HFF-Myc (cell line): ENCODE measurements around the gene FAM216B.

ENCODE experiments used
- DNase-seq: peaks from one replicate; pipeline ENCODE4 v3.0.0-alpha.2; 2011; ENCODE audit warnings: low read depth; ENCODE audit errors: extremely low read depth
- H3K4me3 ChIP-seq: replicated peaks from 2 replicates; pipeline ENCODE4 v1.5.1; 2011; ENCODE audit warnings: low read depth, mild to moderate bottlenecking, control low read depth, low read length
- TF ChIP-seq, protein P1 (sequence below): IDR thresholded peaks from 2 replicates; pipeline ENCODE4 v1.5.1; 2012; ENCODE audit warnings: mild to moderate bottlenecking, low read depth, low read length, control low read depth; ENCODE audit errors: missing control alignments

FAM216B gene

DNA sequence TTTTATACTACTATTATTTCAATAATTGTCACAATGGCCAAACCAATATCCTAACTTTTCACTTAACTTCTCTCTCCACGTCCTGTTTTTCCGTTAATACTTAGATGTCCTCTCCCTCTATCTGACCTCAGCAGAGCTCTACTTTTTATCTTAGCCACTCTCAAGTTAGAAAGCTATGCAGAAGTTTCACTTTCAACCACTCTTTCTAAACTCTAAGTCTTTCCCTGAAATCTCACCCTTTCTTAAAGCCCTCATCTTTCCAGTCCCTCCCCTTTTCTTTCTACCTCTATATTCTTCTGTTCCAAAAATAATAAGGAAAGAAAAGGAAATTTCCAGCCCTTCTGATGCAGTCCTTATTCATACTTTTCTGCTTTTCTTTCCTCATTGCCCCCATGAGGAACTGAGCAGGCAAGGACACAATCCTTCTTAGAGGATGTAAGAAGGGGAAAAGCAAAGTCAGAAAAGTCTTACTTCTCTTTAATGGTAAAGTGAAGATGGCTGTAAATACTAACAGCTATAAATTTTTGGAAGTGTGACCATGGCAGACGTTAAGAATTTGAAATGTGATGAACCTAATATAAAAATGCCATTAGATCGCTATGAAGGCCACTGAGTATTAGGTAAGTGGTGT is 23.0 kb downstream of the FAM216B start:
- TF ChIP-seq, protein P1, sequence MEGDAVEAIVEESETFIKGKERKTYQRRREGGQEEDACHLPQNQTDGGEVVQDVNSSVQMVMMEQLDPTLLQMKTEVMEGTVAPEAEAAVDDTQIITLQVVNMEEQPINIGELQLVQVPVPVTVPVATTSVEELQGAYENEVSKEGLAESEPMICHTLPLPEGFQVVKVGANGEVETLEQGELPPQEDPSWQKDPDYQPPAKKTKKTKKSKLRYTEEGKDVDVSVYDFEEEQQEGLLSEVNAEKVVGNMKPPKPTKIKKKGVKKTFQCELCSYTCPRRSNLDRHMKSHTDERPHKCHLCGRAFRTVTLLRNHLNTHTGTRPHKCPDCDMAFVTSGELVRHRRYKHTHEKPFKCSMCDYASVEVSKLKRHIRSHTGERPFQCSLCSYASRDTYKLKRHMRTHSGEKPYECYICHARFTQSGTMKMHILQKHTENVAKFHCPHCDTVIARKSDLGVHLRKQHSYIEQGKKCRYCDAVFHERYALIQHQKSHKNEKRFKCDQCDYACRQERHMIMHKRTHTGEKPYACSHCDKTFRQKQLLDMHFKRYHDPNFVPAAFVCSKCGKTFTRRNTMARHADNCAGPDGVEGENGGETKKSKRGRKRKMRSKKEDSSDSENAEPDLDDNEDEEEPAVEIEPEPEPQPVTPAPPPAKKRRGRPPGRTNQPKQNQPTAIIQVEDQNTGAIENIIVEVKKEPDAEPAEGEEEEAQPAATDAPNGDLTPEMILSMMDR = no peak
- DNase-seq = no peak
- no peak overlapping the region for H3K4me3 ChIP-seq

DNA sequence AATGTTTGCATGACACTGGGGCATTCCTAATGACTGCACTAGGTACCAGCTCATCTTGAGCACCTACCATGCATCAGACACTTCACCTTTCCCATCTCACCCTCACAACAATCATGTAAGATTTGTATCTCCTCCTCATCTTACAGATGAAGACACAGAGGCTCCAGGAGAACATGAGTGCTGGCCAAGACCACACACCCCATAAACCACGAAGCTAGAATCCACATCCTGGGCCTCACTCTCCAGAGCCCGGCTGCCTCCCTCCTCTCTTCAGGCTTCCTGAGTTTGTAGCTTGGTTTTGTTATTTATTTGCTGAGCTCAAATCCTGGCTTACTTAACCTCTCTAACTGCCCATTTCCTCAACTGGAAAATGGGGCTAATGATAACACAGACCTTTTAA is 25.9 kb downstream of the FAM216B start:
- TF ChIP-seq, protein P1 = no peak
- H3K4me3 ChIP-seq = no peak overlapping the region
- DNase-seq = no peak

DNA sequence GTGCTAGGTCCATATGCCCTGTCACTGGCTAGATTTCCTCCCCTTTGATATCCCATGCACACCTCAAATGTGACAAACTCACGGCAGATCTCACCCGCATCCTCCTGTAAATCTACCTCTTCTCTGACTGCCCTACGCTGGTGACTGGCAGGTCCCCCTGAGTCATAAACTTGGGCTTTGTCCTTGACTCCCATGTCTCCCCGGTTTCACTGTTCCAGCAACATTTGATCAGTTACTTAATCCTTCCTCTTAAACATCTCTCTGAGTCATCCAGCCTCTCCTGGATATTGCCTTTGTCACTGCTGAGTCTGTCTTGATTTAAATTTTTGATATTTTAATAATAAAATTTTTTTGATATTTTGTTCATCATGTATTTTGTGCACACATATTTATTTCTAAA is 26.5 kb downstream of the FAM216B start:
- no peak for DNase-seq
- no peak overlapping the region for H3K4me3 ChIP-seq
- TF ChIP-seq, protein P1 = no peak

- TF ChIP-seq, protein P1 = no peak
- DNase-seq = no peak
- no peak overlapping the region for H3K4me3 ChIP-seq
Measured at GRCh38 chr13:42808341-42808940, 27.1 kb downstream of the FAM216B start.

DNA sequence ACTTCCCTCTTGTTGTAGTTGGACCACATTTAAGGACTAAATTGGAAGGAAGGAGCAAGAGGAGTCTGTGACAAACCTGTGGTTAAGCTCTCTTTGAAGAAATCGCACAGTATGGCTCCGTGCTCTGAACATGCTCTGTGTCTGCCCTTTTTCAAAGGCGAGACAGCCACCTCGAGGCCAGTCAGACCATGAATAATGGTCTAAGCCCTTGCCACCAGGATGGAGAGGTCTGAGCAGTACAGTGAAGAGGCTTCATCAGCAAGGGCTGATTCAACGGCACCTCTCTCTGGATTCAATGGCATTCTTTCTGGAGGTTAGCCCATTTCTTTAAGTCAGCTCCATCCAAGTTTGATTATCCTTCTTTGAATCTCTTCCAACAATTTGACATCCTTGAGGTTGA is 30.9 kb downstream of the FAM216B start:
- TF ChIP-seq, protein P1 = no peak
- no peak for DNase-seq
- H3K4me3 ChIP-seq = no peak overlapping the region

DNA sequence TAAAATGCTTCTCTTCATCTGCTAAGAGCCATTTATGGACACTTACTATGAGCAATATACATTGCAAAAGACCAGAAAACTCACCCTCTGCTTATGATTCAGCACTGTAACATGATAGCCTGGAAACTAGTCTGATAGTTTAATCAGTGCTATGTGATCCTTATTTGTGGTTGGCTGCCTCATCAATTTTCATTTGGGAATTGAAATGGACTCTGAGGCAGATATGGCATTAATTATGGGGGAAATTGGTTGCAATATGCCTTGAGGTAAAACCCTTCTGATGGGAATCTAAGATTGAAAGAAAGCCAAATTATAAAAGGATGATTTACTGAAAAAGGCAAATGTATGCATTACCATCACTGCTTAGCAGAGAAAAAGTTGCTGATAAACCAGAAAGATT is 33.5 kb downstream of the FAM216B start:
- TF ChIP-seq, protein P1 = no peak
- no peak overlapping the region for H3K4me3 ChIP-seq
- peak; percentile 82 for DNase-seq
